ENCODE data around the gene DPP6.

Gene DPP6

GRCh38 chr7:154915600-154915999 is 863.4 kb downstream of the DPP6 start:
- Histone ChIP-seq H3K4me3 (ENCODE audit: low read depth, low read length) (no peak overlapping the region), H3K27ac (no peak overlapping the region), H3K36me3 (replicated peaks) (no peaks in the 10 kb centered on the region), H3K27me3 (replicated peaks) (peaks cover 7% of the 10 kb centered on the region)
- DNase-seq = no peak
- no peak for TF ChIP-seq CTCF (IDR thresholded peaks at IDR 0.05; ENCODE audit: low read depth, low read length, missing control alignments)
- in situ Hi-C loops (cut with HindIII; ENCODE audit: low pct_ligation_motif_present, low sequenced_read_pairs) = no loop called here

GRCh38 chr7:154916381-154916780 is 864.2 kb downstream of the DPP6 start:
- DNase-seq = no peak
- no peaks in the 10 kb centered on the region for H3K36me3 ChIP-seq (replicated peaks)
- no peak overlapping the region for H3K27ac ChIP-seq
- in situ Hi-C loops (cut with HindIII; ENCODE audit: low pct_ligation_motif_present, low sequenced_read_pairs) = no loop called here
- no peak for TF ChIP-seq CTCF (IDR thresholded peaks at IDR 0.05; ENCODE audit: low read depth, low read length, missing control alignments)
- peaks cover 7% of the 10 kb centered on the region for H3K27me3 ChIP-seq (replicated peaks)
- H3K4me3 ChIP-seq (ENCODE audit: low read depth, low read length) = no peak overlapping the region

GRCh38 chr7:154916856-154917807 is 864.9 kb downstream of the DPP6 start:
- DNase-seq = no peak
- in situ Hi-C loops (cut with HindIII; ENCODE audit: low pct_ligation_motif_present, low sequenced_read_pairs) = no loop called here
- Histone ChIP-seq H3K36me3 (replicated peaks) (no peaks in the 10 kb centered on the region), H3K27ac (no peak overlapping the region), H3K27me3 (replicated peaks) (peaks cover 7% of the 10 kb centered on the region), H3K4me3 (ENCODE audit: low read depth, low read length) (no peak overlapping the region)
- TF ChIP-seq CTCF (IDR thresholded peaks at IDR 0.05; ENCODE audit: low read depth, low read length, missing control alignments) = no peak

- Histone ChIP-seq H3K4me3 (ENCODE audit: low read depth, low read length) (no peak overlapping the region), H3K36me3 (replicated peaks) (no peaks in the 10 kb centered on the region), H3K27ac (no peak overlapping the region), H3K27me3 (replicated peaks) (peaks cover 7% of the 10 kb centered on the region)
- in situ Hi-C loops (cut with HindIII; ENCODE audit: low pct_ligation_motif_present, low sequenced_read_pairs) = no loop called here
- TF ChIP-seq CTCF (IDR thresholded peaks at IDR 0.05; ENCODE audit: low read depth, low read length, missing control alignments) = no peak
- no peak for DNase-seq
Measured at GRCh38 chr7:154917808-154918160, 865.6 kb downstream of the DPP6 start.

GRCh38 chr7:154918266-154918665 is 866.1 kb downstream of the DPP6 start:
- in situ Hi-C loops (cut with HindIII; ENCODE audit: low pct_ligation_motif_present, low sequenced_read_pairs) = no loop called here
- no peak for TF ChIP-seq CTCF (IDR thresholded peaks at IDR 0.05; ENCODE audit: low read depth, low read length, missing control alignments)
- Histone ChIP-seq H3K4me3 (ENCODE audit: low read depth, low read length) (no peak overlapping the region), H3K27ac (no peak overlapping the region), H3K27me3 (replicated peaks) (peaks cover 7% of the 10 kb centered on the region), H3K36me3 (replicated peaks) (no peaks in the 10 kb centered on the region)
- no peak for DNase-seq

All from brain microvascular endothelial cell (primary cell).